Measurements from ENCODE around the gene MED27.

Gene MED27

GRCh38 chr9:131879181-131879910, 200.3 kb downstream of the MED27 start:
- no peak for DNase-seq (ENCODE audit: low read depth in 2 of 2)
- H3K4me3 ChIP-seq (replicated peaks in 1 of 2; ENCODE audit: low read depth in 2 of 2, low read length in 2 of 2), result no peak overlapping the region
- TF ChIP-seq CTCF (IDR thresholded peaks at IDR 0.05; ENCODE audit: low read depth, low read length), result no peak

- TF ChIP-seq CTCF (IDR thresholded peaks at IDR 0.05; ENCODE audit: low read depth, low read length), result no peak
- DNase-seq (ENCODE audit: low read depth in 2 of 2), result no peak
- no peak overlapping the region for H3K4me3 ChIP-seq (replicated peaks in 1 of 2; ENCODE audit: low read depth in 2 of 2, low read length in 2 of 2)
Measured at GRCh38 chr9:131876486-131876885, 203.2 kb downstream of the MED27 start.

GRCh38 chr9:131875828-131876485, 203.7 kb downstream of the MED27 start:
- peak in 1 of 2 donors; percentile 49 for DNase-seq (ENCODE audit: low read depth in 2 of 2)
- H3K4me3 ChIP-seq (replicated peaks in 1 of 2; ENCODE audit: low read depth in 2 of 2, low read length in 2 of 2), result no peak overlapping the region
- TF ChIP-seq CTCF (IDR thresholded peaks at IDR 0.05; ENCODE audit: low read depth, low read length), result no peak

DNA sequence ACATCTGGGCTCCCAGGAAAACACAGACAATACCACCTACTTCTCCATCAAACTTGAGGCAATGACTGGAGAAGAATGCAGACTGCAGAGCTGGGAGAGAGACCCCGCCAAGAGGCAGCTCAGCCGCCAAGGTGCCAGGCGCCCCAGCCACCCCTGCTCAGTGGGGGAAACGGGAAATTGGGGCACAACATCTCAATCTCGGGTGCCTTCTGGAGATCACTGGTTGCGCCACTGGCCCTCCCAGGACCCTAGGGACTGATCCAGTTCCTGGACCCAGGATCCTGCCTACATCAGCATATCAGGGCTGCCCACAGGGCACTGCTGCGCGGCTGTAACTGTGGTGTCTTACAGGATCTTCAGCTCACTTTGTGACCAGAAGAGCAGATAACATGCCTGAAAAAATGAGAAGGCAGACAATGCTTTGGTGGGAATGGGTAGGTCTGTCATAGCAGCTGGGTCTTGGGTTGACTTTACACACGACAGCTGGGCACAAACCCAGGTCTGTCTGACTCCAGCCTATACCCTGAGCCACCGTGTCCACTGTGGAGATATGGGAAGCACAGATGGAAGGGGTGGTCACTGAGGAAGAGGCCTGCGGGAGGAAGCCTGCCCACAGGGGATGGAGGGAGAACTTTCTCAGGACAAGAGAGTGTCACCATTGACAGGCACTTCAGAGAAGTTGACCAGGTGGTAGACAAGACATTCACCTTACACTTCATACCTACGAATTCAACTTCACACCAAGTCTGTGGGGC, 204.6 kb downstream of the MED27 start:
- H3K4me3 ChIP-seq (replicated peaks in 1 of 2; ENCODE audit: low read depth in 2 of 2, low read length in 2 of 2), result no peak overlapping the region
- no peak for TF ChIP-seq CTCF (IDR thresholded peaks at IDR 0.05; ENCODE audit: low read depth, low read length)
- DNase-seq (ENCODE audit: low read depth in 2 of 2), result no peak

DNA sequence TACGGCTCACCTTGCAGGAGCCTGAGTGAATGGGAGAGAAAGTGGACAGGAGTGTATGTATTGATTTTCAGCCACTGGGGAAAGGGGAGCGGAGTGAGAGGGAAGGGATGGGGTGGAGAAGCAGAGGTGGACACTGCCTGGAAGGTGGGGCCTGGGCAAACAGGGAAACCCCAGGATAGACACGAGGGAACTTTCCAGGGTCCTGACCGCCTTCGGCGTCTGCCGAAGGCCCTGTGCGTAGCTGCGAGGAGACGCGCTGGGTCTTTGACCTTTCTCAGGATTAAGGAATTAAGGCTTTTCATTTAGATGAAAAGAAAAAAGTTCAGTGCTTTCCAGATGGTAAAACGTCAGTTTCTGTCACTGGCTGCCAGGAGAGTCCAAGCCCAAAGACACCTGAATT, 205.2 kb downstream of the MED27 start:
- no peak for TF ChIP-seq CTCF (IDR thresholded peaks at IDR 0.05; ENCODE audit: low read depth, low read length)
- no peak for DNase-seq (ENCODE audit: low read depth in 2 of 2)
- no peak overlapping the region for H3K4me3 ChIP-seq (replicated peaks in 1 of 2; ENCODE audit: low read depth in 2 of 2, low read length in 2 of 2)

- no peak for TF ChIP-seq CTCF (IDR thresholded peaks at IDR 0.05; ENCODE audit: low read depth, low read length)
Measured at GRCh38 chr9:131873891-131874440, 205.7 kb downstream of the MED27 start.

More at GRCh38 chr9:131873891-131874440, 205.7 kb downstream of the MED27 start:
- DNase-seq (ENCODE audit: low read depth in 2 of 2), result no peak
- H3K4me3 ChIP-seq (replicated peaks in 1 of 2; ENCODE audit: low read depth in 2 of 2, low read length in 2 of 2), result no peak overlapping the region
